GM08714 (cell line): Measurements from ENCODE around the gene RCSD1.

Experiments used
- H3K4me3 ChIP-seq: fragments of 200-500 bp; sonication (Bioruptor generic); 2 replicates; pipeline ENCODE4 v1.5.1; 2014; ENCODE audit warnings: mild to moderate bottlenecking, low read length, inconsistent platforms
- ZNF274 ChIP-seq: IDR thresholded peaks from 2 replicates; pipeline ENCODE4 v1.6.1; 2012; ENCODE audit warnings: mild to moderate bottlenecking, low read depth, low read length

Gene RCSD1

GRCh38 chr1:167661527-167662426, 31.7 kb downstream of the RCSD1 start:
- no peak for TF ChIP-seq ZNF274
- H3K4me3 ChIP-seq, result no peak overlapping the region

- H3K4me3 ChIP-seq, result no peak overlapping the region
- no peak for TF ChIP-seq ZNF274
These were observed 33.2 kb downstream of the RCSD1 start for GRCh38 chr1:167663002-167663772.

- TF ChIP-seq ZNF274, result no peak
- H3K4me3 ChIP-seq, result no peak overlapping the region
These were observed 35.4 kb downstream of the RCSD1 start for GRCh38 chr1:167665469-167665868.

GRCh38 chr1:167666416-167666815, 36.4 kb downstream of the RCSD1 start:
- no peak overlapping the region for H3K4me3 ChIP-seq
- TF ChIP-seq ZNF274, result no peak

GRCh38 chr1:167667536-167667935, 37.5 kb downstream of the RCSD1 start:
- no peak for TF ChIP-seq ZNF274
- no peak overlapping the region for H3K4me3 ChIP-seq

- no peak for TF ChIP-seq ZNF274
- H3K4me3 ChIP-seq, result no peak overlapping the region
These were observed 38.1 kb downstream of the RCSD1 start for GRCh38 chr1:167668108-167668507.

- no peak for TF ChIP-seq ZNF274
- no peak overlapping the region; the same call in 1 of the 2 replicates for H3K4me3 ChIP-seq
These were observed 39.4 kb downstream of the RCSD1 start for GRCh38 chr1:167669209-167670124.

GRCh38 chr1:167670563-167670962, 40.5 kb downstream of the RCSD1 start:
- no peak for TF ChIP-seq ZNF274

GRCh38 chr1:167671727-167672511, 41.9 kb downstream of the RCSD1 start:
- no peak overlapping the region for H3K4me3 ChIP-seq
- no peak for TF ChIP-seq ZNF274

More at GRCh38 chr1:167670563-167670962, 40.5 kb downstream of the RCSD1 start:
- no peak overlapping the region for H3K4me3 ChIP-seq

- TF ChIP-seq ZNF274, result no peak
- no peak overlapping the region for H3K4me3 ChIP-seq
These were observed 42.8 kb downstream of the RCSD1 start for GRCh38 chr1:167672831-167673230.

- no peak overlapping the region for H3K4me3 ChIP-seq
- TF ChIP-seq ZNF274, result no peak
These were observed 43.2 kb downstream of the RCSD1 start for GRCh38 chr1:167673265-167673664.

GRCh38 chr1:167674156-167674555, 44.1 kb downstream of the RCSD1 start:
- TF ChIP-seq ZNF274, result no peak

GRCh38 chr1:167675440-167675839, 45.4 kb downstream of the RCSD1 start:
- H3K4me3 ChIP-seq, result no peak overlapping the region
- TF ChIP-seq ZNF274, result no peak

More at GRCh38 chr1:167674156-167674555, 44.1 kb downstream of the RCSD1 start:
- no peak overlapping the region for H3K4me3 ChIP-seq
